ENCODE measurements around the gene NAXD. TPM values are rescaled to one million over a fixed set of nuclear protein-coding genes. Genes with fewer than 3 reads are reported as not detected.

The NAXD gene
- total RNA-seq, 2 experiments from 2014 or later: 17.4 to 17.8 TPM

DNA sequence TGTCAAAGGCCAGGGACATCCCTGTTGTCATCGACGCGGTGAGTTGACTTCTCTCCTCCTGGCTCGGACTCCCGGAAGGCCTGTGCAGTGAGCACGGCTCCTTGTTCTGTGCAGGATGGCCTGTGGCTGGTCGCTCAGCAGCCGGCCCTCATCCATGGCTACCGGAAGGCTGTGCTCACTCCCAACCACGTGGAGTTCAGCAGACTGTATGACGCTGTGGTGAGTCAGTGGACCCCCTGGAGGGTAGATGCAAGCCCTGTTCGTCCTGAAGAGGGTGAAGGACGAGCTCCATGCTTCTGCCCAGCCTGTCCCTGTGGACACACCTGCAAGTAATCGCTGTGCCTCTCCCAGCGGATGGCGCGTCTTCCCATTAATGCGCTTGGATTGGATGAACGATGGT is 19.2 kb downstream of the NAXD start:
- Histone ChIP-seq H3K27me3 (ENCODE audit: control insufficient read depth in 1 of 2, insufficient read depth in 2 of 2, low read length in 2 of 2) (no peaks in the 10 kb centered on the region), H3K36me3 (ENCODE audit: insufficient read depth, low read length) (peaks cover 68% of the 10 kb centered on the region), H3K27ac (ENCODE audit: low read depth in 1 of 2, low read length in 2 of 2) (no peak overlapping the region), H3K4me3 (ENCODE audit: low read length) (no peak overlapping the region), H3K4me1 (ENCODE audit: insufficient read depth, low read length) (peaks cover 4% of the 10 kb centered on the region), H3K9me3 (ENCODE audit: control insufficient read depth in 1 of 2, insufficient read depth in 1 of 2, low read length in 2 of 2) (no peaks in the 10 kb centered on the region)
- Mint-ChIP-seq H3K27ac (no peak overlapping the region), H3K9me3 (no peaks in the 10 kb centered on the region), H3K36me3 (ENCODE audit: low read depth) (peaks cover 81% of the 10 kb centered on the region), H3K4me3 (no peak overlapping the region), H3K27me3 (no peaks in the 10 kb centered on the region), H3K4me1 (ENCODE audit: low read depth) (peaks cover 13% of the 10 kb centered on the region)
- ATAC-seq (ENCODE audit: poor library complexity) (no peak), DNase-seq (no peak)
- ChIA-PET POLR2A (no interaction called here), CTCF (no interaction called here)
- intact Hi-C loops (cut with DNase I, micrococcal nuclease): no loop called here
- TF ChIP-seq, protein P1, sequence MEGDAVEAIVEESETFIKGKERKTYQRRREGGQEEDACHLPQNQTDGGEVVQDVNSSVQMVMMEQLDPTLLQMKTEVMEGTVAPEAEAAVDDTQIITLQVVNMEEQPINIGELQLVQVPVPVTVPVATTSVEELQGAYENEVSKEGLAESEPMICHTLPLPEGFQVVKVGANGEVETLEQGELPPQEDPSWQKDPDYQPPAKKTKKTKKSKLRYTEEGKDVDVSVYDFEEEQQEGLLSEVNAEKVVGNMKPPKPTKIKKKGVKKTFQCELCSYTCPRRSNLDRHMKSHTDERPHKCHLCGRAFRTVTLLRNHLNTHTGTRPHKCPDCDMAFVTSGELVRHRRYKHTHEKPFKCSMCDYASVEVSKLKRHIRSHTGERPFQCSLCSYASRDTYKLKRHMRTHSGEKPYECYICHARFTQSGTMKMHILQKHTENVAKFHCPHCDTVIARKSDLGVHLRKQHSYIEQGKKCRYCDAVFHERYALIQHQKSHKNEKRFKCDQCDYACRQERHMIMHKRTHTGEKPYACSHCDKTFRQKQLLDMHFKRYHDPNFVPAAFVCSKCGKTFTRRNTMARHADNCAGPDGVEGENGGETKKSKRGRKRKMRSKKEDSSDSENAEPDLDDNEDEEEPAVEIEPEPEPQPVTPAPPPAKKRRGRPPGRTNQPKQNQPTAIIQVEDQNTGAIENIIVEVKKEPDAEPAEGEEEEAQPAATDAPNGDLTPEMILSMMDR (IDR thresholded peaks at IDR 0.05): no peak

DNA sequence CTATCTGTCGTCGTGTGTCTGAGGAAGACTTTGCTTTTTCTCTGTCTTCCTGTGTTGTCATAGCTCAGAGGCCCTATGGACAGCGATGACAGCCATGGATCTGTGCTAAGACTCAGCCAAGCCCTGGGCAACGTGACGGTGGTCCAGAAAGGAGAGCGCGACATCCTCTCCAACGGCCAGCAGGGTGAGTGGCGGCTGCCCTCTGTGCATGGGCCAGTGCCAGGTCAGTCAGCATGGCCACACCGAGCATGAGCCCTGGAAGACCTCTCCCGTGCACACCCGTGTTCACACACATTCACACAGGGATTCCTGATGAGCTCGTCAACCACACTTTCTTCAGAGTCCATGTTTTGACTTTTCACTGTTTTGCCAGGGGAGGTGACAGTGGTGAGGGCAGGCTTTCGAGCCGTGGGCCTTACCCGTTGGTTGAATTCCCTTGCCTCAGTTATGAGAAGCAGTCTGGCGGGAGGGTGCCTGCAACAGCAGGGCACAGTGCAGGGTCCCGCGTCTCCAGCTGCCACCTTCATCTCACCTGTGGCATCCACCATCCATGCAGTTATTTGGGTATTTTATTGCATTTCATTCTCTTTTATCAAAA is 20.2 kb downstream of the NAXD start:
- H3K9me3 ChIP-seq (ENCODE audit: control insufficient read depth in 1 of 2, insufficient read depth in 1 of 2, low read length in 2 of 2): no peaks in the 10 kb centered on the region
- DNase-seq: no peak
- no peak overlapping the region for H3K4me3 Mint-ChIP-seq
- ChIA-PET POLR2A (no interaction called here), CTCF (no interaction called here)
- peaks cover 81% of the 10 kb centered on the region for H3K36me3 Mint-ChIP-seq (ENCODE audit: low read depth)
- H3K36me3 ChIP-seq (ENCODE audit: insufficient read depth, low read length): peaks cover 71% of the 10 kb centered on the region
- ATAC-seq (ENCODE audit: poor library complexity): no peak
- peaks cover 5% of the 10 kb centered on the region for H3K4me1 Mint-ChIP-seq (ENCODE audit: low read depth)
- H3K27ac Mint-ChIP-seq: no peak overlapping the region
- H3K4me3 ChIP-seq (ENCODE audit: low read length): no peak overlapping the region
- no peaks in the 10 kb centered on the region for H3K27me3 Mint-ChIP-seq
- H3K9me3 Mint-ChIP-seq: no peaks in the 10 kb centered on the region
- no peaks in the 10 kb centered on the region for H3K4me1 ChIP-seq (ENCODE audit: insufficient read depth, low read length)
- intact Hi-C loops (cut with DNase I, micrococcal nuclease): no loop called here
- H3K27ac ChIP-seq (ENCODE audit: low read depth in 1 of 2, low read length in 2 of 2): no peak overlapping the region
- H3K27me3 ChIP-seq (ENCODE audit: control insufficient read depth in 1 of 2, insufficient read depth in 2 of 2, low read length in 2 of 2): no peaks in the 10 kb centered on the region
- TF ChIP-seq, protein P1 (IDR thresholded peaks at IDR 0.05): no peak

DNA sequence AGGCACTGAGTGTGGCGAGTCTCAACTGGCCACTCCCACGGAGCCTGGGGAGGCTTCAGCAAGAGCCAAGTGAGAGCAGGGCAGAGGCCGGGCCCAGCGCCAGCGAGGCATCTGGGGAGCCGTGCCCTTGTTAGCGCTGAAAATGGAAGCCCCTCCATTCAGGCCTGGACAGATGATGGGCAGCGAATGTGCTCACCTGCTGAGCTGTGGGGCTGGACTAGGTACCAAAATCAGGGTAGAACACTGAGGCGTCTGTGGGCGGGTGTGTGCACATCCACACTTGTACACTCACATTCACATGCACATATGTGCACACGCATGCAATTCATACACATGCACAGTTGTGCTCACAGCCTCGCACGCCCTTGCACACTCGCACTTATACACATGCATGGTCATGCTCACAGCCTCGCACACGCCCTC is 20.7 kb downstream of the NAXD start:
- H3K36me3 Mint-ChIP-seq (ENCODE audit: low read depth): peaks cover 80% of the 10 kb centered on the region
- H3K27me3 Mint-ChIP-seq: no peaks in the 10 kb centered on the region
- H3K4me1 Mint-ChIP-seq (ENCODE audit: low read depth): no peaks in the 10 kb centered on the region
- no peak overlapping the region for H3K27ac ChIP-seq (ENCODE audit: low read depth in 1 of 2, low read length in 2 of 2)
- no peak overlapping the region for H3K4me3 Mint-ChIP-seq
- intact Hi-C loops (cut with DNase I, micrococcal nuclease): no loop called here
- H3K9me3 Mint-ChIP-seq: no peaks in the 10 kb centered on the region
- no peak overlapping the region for H3K27ac Mint-ChIP-seq
- TF ChIP-seq, protein P1 (IDR thresholded peaks at IDR 0.05): no peak
- ATAC-seq (ENCODE audit: poor library complexity) (no peak), DNase-seq (no peak)
- no peaks in the 10 kb centered on the region for H3K27me3 ChIP-seq (ENCODE audit: control insufficient read depth in 1 of 2, insufficient read depth in 2 of 2, low read length in 2 of 2)
- no peaks in the 10 kb centered on the region for H3K4me1 ChIP-seq (ENCODE audit: insufficient read depth, low read length)
- no peak overlapping the region for H3K4me3 ChIP-seq (ENCODE audit: low read length)
- no peaks in the 10 kb centered on the region for H3K9me3 ChIP-seq (ENCODE audit: control insufficient read depth in 1 of 2, insufficient read depth in 1 of 2, low read length in 2 of 2)
- peaks cover 72% of the 10 kb centered on the region for H3K36me3 ChIP-seq (ENCODE audit: insufficient read depth, low read length)
- ChIA-PET CTCF (no interaction called here), POLR2A (no interaction called here)
